ENCODE measurements around the gene LRRC4C. TPM values are rescaled to one million over a fixed set of nuclear protein-coding genes. Genes with fewer than 3 reads are reported as not detected.

Gene LRRC4C
- total RNA-seq, 2 donors from 2014 or later: 2.7 to 2.8 TPM

DNA sequence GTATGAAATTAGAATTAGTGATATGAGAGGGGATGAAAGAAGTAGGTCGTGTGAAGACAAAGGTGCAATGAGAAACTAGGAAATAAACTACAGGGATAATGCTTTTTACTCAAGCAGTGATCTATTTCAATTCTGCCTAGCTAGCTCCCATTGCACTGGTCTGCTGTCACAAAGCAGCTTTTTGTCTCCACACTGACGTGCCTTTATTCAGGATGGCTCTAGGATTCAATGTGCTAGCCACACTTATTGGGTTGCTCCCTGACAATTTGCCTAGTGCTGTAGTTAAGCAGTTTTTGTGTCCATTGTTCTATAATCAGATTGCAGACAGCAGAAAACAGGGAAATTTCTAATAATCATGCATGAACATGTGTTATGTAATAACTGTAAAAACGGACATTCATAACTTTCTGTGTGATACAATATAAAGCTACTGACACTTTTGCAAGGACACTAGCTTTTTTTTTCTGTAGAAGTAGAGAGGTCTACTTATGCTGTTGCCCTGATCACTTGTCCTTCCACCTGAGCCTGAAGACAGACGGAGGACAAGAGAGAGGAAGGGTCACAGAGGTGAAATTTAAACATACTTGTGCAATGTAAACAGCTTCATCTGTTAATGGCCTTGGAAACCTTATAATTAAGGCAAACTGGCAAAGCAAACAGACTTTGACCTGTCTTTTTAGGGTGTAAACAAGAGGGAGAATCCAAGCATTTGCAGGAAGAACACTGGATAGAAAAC lies 269.6 kb downstream of the LRRC4C start:
- Histone ChIP-seq H3K4me1 (no peaks in the 10 kb centered on the region), H3K27me3 (no peaks in the 10 kb centered on the region), H3K36me3 (no peaks in the 10 kb centered on the region), H3K4me3 (no peak overlapping the region), H3K27ac (no peak overlapping the region), H3K9me3 (peaks cover 0 to 7% of the 10 kb centered on the region in 2 donors)
- DNase-seq (ENCODE audit: low spot score): no peak
- TF ChIP-seq, protein P1, sequence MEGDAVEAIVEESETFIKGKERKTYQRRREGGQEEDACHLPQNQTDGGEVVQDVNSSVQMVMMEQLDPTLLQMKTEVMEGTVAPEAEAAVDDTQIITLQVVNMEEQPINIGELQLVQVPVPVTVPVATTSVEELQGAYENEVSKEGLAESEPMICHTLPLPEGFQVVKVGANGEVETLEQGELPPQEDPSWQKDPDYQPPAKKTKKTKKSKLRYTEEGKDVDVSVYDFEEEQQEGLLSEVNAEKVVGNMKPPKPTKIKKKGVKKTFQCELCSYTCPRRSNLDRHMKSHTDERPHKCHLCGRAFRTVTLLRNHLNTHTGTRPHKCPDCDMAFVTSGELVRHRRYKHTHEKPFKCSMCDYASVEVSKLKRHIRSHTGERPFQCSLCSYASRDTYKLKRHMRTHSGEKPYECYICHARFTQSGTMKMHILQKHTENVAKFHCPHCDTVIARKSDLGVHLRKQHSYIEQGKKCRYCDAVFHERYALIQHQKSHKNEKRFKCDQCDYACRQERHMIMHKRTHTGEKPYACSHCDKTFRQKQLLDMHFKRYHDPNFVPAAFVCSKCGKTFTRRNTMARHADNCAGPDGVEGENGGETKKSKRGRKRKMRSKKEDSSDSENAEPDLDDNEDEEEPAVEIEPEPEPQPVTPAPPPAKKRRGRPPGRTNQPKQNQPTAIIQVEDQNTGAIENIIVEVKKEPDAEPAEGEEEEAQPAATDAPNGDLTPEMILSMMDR (IDR thresholded peaks at IDR 0.05): no peak

DNA sequence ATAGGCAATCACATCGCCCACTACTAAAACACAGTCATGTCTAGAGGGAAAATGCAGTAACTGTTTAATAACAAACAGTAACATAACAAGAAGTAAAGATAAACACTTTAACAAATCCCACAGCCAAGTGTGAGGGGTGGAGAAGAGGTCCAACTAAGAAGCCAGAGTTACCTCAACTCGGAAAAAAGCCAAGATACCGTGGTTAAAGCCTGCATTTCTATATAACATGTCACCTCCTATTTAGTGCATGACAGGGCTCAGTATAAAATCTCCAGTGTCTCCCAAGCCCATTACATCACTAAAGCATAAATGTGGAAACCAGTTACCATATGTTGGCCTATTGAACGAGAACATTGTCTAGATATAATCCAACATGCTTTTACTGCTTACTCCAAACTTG lies 281.7 kb downstream of the LRRC4C start:
- Histone ChIP-seq H3K27me3 (no peaks in the 10 kb centered on the region), H3K27ac (no peak overlapping the region), H3K36me3 (no peaks in the 10 kb centered on the region), H3K9me3 (no peaks in the 10 kb centered on the region), H3K4me1 (no peaks in the 10 kb centered on the region), H3K4me3 (no peak overlapping the region)
- TF ChIP-seq, protein P1 (IDR thresholded peaks at IDR 0.05): no peak
- no peak for DNase-seq (ENCODE audit: low spot score)

- DNase-seq (ENCODE audit: low spot score): no peak
- Histone ChIP-seq H3K27me3 (no peaks in the 10 kb centered on the region), H3K4me1 (no peaks in the 10 kb centered on the region), H3K9me3 (no peaks in the 10 kb centered on the region), H3K27ac (no peak overlapping the region), H3K36me3 (no peaks in the 10 kb centered on the region), H3K4me3 (no peak overlapping the region)
- TF ChIP-seq, protein P1 (IDR thresholded peaks at IDR 0.05): no peak
Observed at GRCh38 chr11:41175304-41175972, 284.0 kb downstream of the LRRC4C start.

DNA sequence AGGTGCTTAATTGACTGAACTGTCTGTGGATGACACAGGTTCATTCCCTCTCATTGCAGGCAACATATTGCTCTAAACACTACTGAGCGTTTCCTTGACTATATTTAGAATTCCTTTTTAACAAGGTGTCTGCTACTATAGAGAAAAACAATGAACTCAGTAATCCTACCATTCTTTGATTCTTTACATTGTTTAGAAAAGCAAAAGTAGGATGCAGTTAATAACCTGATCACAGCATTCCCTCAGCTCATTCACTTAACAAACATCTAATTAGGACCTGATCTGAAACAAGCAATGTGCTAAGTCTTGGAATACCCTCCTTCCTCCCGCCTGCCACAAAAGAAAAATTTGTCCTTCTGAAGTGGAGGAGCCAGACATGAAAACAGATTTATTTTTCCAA lies 313.1 kb downstream of the LRRC4C start:
- no peaks in the 10 kb centered on the region for H3K27me3 ChIP-seq
- TF ChIP-seq, protein P1 (IDR thresholded peaks at IDR 0.05): no peak

DNA sequence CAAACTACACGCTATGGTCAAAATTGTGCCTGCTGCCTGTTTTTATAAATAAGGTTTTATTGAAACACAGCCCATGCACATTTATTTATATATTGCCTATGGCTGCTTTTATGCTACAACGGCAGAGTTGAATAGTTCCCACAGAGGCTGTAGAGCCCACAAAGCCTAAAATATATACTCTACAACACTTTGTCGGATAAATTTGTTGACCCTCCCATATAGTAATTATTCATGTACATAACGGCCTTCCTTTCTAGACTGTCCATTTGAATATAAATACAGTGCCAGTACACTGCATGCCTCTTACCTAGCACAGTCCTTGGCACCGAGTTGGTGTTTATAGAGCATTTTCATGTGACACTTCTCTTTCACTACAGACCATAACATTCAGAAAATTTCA lies 314.0 kb downstream of the LRRC4C start:
- H3K4me3 ChIP-seq: no peak overlapping the region
- H3K9me3 ChIP-seq: no peaks in the 10 kb centered on the region
- no peaks in the 10 kb centered on the region for H3K36me3 ChIP-seq
- TF ChIP-seq, protein P1 (IDR thresholded peaks at IDR 0.05): no peak
- no peaks in the 10 kb centered on the region for H3K27me3 ChIP-seq
- H3K27ac ChIP-seq: no peak overlapping the region
- H3K4me1 ChIP-seq: no peaks in the 10 kb centered on the region
- no peak for DNase-seq (ENCODE audit: low spot score)

More for the DNA sequence above, 313.1 kb downstream of the LRRC4C start:
- H3K4me3 ChIP-seq: no peak overlapping the region
- no peaks in the 10 kb centered on the region for H3K36me3 ChIP-seq
- no peaks in the 10 kb centered on the region for H3K9me3 ChIP-seq
- DNase-seq (ENCODE audit: low spot score): no peak
- no peaks in the 10 kb centered on the region for H3K4me1 ChIP-seq
- no peak overlapping the region for H3K27ac ChIP-seq

All from right atrium auricular region (tissue), 2 donors.